ENCODE data around the gene EIF2A. TPM values are rescaled to one million over a fixed set of nuclear protein-coding genes. Genes with fewer than 3 reads are reported as not detected.

EIF2A gene
- total RNA-seq, 2 experiments from 2014 or later: 85.6 to 105 TPM

GRCh38 chr3:150509780-150510179 is 36.8 kb upstream of the EIF2A start:
- intact Hi-C loops (cut with micrococcal nuclease; ENCODE audit: unreplicated experiment): no loop called here
- H4K20me1 ChIP-seq (ENCODE audit: insufficient read depth, low read length): no peaks in the 10 kb centered on the region
- H2AFZ ChIP-seq (ENCODE audit: low read length): no peak overlapping the region
- TF ChIP-seq EZH2phosphoT487 (IDR thresholded peaks at IDR 0.05; ENCODE audit: borderline replicate concordance, low read depth, low read length) (no peak), CTCF (conservative IDR thresholded peaks at IDR 0.05; ENCODE audit: low read length) (no peak)
- no TSS peak for BruUV-seq (replicated peaks)
- ChIA-PET POLR2A (interaction anchor here (0.5 kb wide), 1 partner anchor 16 kb away, joined by 3 read pairs; no protein-coding TSS in a partner anchor), CTCF (ENCODE audit: unreplicated experiment) (no interaction called here)
- no peaks in the 10 kb centered on the region for H3K4me1 ChIP-seq (ENCODE audit: insufficient read depth, low read length, poor library complexity, severe bottlenecking)
- H3K27ac ChIP-seq (ENCODE audit: low read depth, low read length, poor library complexity, severe bottlenecking): no peak overlapping the region
- H3K9me3 ChIP-seq (ENCODE audit: low read length): no peaks in the 10 kb centered on the region
- DNase-seq (ENCODE audit: low spot score): no peak
- no peaks in the 10 kb centered on the region for H3K79me2 ChIP-seq (ENCODE audit: insufficient read depth, low read depth, low read length)
- no peak overlapping the region for H3K4me3 ChIP-seq (ENCODE audit: low read depth, low read length, poor library complexity, severe bottlenecking)
- no peaks in the 10 kb centered on the region for H3K9me2 ChIP-seq (ENCODE audit: insufficient read depth, low read length)
- H3K4me2 ChIP-seq (ENCODE audit: low read length): no peak overlapping the region
- no peaks in the 10 kb centered on the region for H3K36me3 ChIP-seq (ENCODE audit: insufficient read depth, low read length)

GRCh38 chr3:150511122-150511821 is 35.3 kb upstream of the EIF2A start:
- H3K9me2 ChIP-seq (ENCODE audit: insufficient read depth, low read length): no peaks in the 10 kb centered on the region
- intact Hi-C loops (cut with micrococcal nuclease; ENCODE audit: unreplicated experiment): no loop called here
- no peak overlapping the region for H3K4me2 ChIP-seq (ENCODE audit: low read length)
- H3K36me3 ChIP-seq (ENCODE audit: insufficient read depth, low read length): no peaks in the 10 kb centered on the region
- H3K4me1 ChIP-seq (ENCODE audit: insufficient read depth, low read length, poor library complexity, severe bottlenecking): no peaks in the 10 kb centered on the region
- H3K9me3 ChIP-seq (ENCODE audit: low read length): no peaks in the 10 kb centered on the region
- no peaks in the 10 kb centered on the region for H4K20me1 ChIP-seq (ENCODE audit: insufficient read depth, low read length)
- CTCF ChIA-PET (ENCODE audit: unreplicated experiment): no interaction called here
- POLR2A ChIA-PET: interaction anchor here (0.6 kb wide), 1 partner anchor 194 kb away, joined by 3 read pairs; no protein-coding TSS in a partner anchor
- H3K79me2 ChIP-seq (ENCODE audit: insufficient read depth, low read depth, low read length): no peaks in the 10 kb centered on the region
- DNase-seq (ENCODE audit: low spot score): no peak
- no peak overlapping the region for H2AFZ ChIP-seq (ENCODE audit: low read length)
- H3K27ac ChIP-seq (ENCODE audit: low read depth, low read length, poor library complexity, severe bottlenecking): no peak overlapping the region
- TF ChIP-seq EZH2phosphoT487 (IDR thresholded peaks at IDR 0.05; ENCODE audit: borderline replicate concordance, low read depth, low read length): no peak
- TF ChIP-seq CTCF (conservative IDR thresholded peaks at IDR 0.05; ENCODE audit: low read length): no peak
- no TSS peak for BruUV-seq (replicated peaks)
- no peak overlapping the region for H3K4me3 ChIP-seq (ENCODE audit: low read depth, low read length, poor library complexity, severe bottlenecking)

GRCh38 chr3:150515210-150515609 is 31.4 kb upstream of the EIF2A start:
- Histone ChIP-seq H3K9me2 (ENCODE audit: insufficient read depth, low read length) (no peaks in the 10 kb centered on the region), H3K79me2 (ENCODE audit: insufficient read depth, low read depth, low read length) (no peaks in the 10 kb centered on the region), H3K4me1 (ENCODE audit: insufficient read depth, low read length, poor library complexity, severe bottlenecking) (no peaks in the 10 kb centered on the region), H3K36me3 (ENCODE audit: insufficient read depth, low read length) (no peaks in the 10 kb centered on the region), H3K4me3 (ENCODE audit: low read depth, low read length, poor library complexity, severe bottlenecking) (no peak overlapping the region), H3K4me2 (ENCODE audit: low read length) (no peak overlapping the region), H3K9me3 (ENCODE audit: low read length) (no peaks in the 10 kb centered on the region), H2AFZ (ENCODE audit: low read length) (no peak overlapping the region), H4K20me1 (ENCODE audit: insufficient read depth, low read length) (no peaks in the 10 kb centered on the region), H3K27ac (ENCODE audit: low read depth, low read length, poor library complexity, severe bottlenecking) (no peak overlapping the region)
- ChIA-PET CTCF (ENCODE audit: unreplicated experiment) (no interaction called here), POLR2A (no interaction called here)
- no peak for TF ChIP-seq EZH2phosphoT487 (IDR thresholded peaks at IDR 0.05; ENCODE audit: borderline replicate concordance, low read depth, low read length)
- TF ChIP-seq CTCF (conservative IDR thresholded peaks at IDR 0.05; ENCODE audit: low read length): no peak
- intact Hi-C loops (cut with micrococcal nuclease; ENCODE audit: unreplicated experiment): no loop called here
- BruUV-seq (replicated peaks): no TSS peak
- no peak for DNase-seq (ENCODE audit: low spot score)

Measured in OCI-LY7 (cell line).